ENCODE results near the gene C1QTNF4. TPM values are rescaled to one million over a fixed set of nuclear protein-coding genes. Genes with fewer than 3 reads are reported as not detected.
A peak's percentile ranks its signal among the peaks of the same experiment; 100 is the strongest.

Gene C1QTNF4
- total RNA-seq, 1 experiment from 2014 or later, result not detected

DNA sequence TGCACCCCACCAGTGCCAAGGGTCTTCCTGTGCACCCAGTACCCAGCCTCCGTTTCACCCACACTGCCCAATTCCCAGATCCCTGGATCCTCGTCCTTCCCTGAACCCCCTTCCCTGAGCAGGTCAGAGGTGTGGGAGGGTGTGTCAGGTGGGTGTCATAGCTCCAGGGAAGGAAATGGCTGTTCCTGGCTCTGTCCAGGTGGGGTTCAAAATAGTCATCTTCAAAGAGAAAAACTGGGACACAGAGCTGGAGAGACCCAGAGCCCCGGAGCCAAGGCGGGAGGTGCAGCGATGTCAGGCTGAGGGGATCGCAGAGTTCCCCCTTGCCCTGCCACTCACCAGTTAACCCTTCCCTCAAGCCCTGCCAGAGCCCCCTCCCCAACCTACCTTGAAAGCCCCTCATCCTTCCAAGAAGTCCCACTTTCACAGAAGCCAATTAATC, 698 bp downstream of the C1QTNF4 start:
- no peak for DNase-seq (ENCODE audit: low read depth)

DNA sequence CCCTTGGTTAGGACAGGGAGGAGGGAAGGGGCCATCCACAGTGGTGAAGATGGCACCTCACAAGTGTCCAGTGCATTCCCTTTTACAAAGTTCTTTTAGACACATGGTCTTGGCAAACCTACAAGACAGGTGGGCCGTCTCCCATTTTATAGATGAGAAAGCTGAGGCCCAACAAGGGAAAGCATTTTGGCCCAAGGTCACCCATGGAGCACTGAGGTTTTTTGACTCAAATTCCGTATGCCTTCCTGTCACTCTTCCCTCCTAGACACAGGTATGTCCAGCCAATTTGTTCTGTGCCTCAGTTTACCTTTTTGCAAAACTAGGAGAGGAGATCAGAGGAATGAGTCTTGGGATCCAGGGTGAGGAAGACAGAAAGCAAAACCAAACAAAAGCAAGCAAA, 1.2 kb downstream of the C1QTNF4 start:
- no peak for DNase-seq (ENCODE audit: low read depth)

DNA sequence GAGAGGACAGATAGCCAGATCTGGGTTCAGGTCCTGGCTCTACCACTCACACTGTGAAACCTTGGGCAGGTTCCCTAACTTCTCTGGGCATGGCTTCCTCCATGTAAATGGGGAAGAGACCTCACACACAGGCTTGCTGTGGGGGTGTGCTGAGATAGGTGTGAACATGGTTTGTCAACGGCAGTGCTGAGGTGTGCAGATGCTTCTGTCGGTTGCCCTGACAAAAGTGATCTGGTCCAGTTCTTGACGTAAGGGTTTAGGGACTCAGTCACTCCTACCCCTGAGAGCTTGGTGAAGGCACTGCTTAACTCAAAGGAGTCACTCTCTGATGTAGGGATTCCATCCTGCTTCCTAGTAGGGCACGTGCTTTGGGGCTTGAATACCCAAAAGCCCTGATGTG, 2.0 kb downstream of the C1QTNF4 start:
- no peak for DNase-seq (ENCODE audit: low read depth)

DNA sequence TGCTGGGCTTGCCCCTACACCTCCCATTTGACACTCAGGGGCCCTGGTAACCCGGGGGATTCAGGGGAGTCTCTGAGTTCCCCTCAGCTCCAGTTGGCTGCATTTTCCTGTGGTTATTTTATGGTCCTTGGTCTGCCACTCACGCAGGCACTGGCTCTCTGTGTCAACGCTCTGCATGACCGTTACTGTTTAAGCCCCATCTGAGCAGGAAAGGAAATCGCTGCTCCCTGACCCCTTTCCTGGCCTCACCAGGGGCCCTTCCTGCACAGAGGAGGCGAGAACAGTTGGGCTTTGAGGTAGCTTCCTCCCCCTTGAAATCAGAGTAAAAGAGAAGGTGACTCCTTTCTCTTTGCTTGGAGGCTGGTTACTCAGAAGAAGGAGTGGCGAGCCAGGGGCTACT, 2.4 kb downstream of the C1QTNF4 start:
- no peak for DNase-seq (ENCODE audit: low read depth)

DNA sequence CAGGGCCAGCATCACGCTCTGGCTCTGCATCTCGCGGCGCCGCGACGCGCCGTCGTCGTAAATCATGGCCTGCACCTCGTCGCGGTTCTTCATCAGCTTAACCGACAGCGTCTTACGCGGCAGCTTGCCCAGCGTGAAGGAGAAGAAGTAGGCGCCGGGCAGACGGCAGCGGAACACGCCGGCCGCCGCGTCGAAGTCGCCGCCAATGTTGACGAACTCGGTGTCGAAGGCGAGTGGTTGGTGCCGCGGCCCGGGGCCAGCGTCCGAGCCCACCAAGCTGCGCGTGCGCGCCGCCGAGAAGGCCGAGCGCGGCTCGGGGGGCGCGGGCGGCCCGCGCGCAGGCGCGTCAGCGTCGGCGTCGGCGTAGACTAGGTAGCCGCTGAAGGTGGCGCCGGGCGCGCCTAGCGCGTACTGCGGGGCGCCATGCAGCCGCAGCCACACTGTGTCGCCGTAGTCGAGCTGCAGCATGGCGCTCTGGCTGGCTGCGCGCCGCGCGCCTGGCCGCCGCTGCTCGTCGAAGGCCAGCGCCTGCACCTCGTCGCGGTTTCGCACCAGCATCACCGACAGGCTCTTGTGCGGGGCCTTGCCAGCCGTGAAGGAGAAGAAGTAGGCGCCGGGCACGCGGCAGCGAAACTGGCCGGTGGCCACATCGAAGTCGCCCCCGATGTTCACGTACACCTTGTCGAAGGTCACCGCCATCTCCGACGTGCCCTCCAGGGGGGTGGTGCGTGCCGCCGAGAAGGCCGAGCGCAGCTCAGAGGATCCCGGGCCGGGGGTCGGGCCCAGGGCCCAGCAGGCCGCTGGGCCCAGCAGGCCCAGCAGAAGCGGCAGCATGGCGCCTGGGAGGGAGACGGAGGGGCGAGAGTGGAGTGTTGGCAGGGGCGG, 4.0 kb downstream of the C1QTNF4 start:
- DNase-seq (ENCODE audit: low read depth), result no peak

DNA sequence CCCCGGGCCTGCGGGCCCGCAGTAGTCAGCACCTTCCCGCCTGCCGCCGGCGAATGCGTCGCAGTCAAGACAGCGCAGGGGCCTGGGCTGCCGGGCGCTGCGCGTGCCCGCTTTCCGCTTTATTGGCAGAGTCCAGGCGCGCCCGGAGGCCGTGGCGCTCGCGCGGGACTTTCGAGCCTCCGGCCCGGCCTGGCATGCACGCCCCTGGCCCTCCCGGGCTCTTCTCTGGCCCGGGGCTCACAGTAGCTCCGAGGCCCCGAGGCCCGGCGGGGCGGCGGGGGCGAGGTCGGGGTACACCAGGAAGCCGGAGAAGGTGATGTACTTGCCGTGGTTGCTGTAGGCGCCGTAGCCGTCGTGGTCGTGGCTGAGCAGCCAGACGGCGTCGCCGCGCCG, 4.6 kb downstream of the C1QTNF4 start:
- DNase-seq (ENCODE audit: low read depth), result no peak

DNA sequence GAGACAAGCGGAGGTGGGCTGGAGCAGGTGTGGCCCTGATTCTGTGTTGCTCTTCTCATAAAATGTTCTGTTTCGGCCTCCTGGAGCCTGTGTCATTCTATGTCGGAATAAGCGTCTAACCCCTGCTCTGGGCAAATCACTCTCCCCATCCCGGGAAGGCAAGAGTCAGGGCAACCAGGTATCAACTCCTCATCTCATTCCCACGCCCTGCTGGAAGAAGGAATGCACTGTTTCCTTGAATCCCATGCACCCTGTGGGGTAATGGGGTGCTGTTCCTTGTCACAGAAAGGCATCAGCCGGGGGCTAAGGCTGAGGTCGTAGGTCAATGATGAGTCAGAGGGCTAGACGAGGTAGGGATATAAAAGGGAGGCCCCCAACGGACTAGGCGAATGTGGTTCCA, 5.1 kb downstream of the C1QTNF4 start:
- no peak for DNase-seq (ENCODE audit: low read depth)

DNA sequence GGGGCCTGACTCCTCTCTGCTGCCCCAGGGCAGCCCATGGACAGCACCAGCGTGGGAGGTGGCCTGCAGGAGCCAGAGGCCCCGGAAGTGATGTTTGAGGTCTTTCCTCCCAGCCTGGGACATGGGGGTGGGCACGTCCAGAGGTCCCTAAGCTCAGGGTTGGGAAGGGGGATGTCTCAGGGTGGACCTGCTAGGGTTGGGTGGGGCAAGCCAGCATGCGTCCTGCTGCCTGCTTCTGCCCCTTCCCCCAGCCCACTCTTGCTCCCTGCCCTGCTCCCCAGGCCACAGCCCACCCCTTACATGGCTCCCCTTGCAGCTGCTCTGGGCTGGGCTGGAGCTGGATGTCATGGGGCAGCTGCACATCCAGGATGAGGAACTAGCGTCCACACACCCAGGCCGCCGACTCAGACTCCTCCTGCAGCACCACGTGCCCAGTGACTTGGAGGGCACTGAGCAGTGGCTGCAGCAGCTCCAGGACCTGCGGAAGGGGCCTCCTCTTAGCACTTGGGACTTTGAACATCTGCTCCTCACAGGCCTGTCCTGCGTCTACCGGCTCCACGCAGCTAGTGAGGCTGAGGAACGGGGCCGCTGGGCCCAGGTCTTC, 6.4 kb downstream of the C1QTNF4 start:
- DNase-seq (ENCODE audit: low read depth), result no peak

DNA sequence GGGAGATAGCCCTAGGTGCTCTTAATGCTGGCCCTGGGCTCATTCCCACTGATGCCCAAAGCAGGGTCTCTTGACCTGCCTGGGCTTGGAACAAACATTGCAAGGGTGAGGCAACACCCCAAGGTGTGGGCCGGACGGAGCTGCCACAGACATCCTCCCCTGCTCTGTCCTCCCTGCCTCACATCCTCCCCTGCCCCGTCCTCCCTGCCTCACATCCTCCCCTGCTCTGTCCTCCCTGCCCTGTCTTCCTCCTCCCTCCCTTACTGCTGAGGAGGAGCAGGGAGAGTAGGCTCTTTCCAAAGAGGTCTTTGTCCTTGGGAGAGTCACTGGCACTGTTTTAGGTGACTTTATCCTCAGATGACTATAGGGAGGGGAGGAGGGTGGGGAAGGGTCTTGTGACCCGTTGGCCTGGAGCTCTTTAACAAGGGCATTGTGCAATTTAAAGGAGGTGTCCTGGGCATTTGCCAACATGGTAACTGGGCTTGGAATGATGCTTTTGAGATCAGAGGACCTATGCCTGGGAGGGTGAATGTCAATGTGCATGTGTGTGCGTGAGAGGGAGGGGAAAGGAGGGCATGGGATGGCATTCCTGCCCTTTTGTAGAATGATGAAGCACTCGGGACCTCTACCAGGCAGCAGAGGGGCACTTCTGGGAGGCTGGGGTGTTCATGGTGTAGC, 7.0 kb downstream of the C1QTNF4 start:
- DNase-seq (ENCODE audit: low read depth), result no peak

DNA sequence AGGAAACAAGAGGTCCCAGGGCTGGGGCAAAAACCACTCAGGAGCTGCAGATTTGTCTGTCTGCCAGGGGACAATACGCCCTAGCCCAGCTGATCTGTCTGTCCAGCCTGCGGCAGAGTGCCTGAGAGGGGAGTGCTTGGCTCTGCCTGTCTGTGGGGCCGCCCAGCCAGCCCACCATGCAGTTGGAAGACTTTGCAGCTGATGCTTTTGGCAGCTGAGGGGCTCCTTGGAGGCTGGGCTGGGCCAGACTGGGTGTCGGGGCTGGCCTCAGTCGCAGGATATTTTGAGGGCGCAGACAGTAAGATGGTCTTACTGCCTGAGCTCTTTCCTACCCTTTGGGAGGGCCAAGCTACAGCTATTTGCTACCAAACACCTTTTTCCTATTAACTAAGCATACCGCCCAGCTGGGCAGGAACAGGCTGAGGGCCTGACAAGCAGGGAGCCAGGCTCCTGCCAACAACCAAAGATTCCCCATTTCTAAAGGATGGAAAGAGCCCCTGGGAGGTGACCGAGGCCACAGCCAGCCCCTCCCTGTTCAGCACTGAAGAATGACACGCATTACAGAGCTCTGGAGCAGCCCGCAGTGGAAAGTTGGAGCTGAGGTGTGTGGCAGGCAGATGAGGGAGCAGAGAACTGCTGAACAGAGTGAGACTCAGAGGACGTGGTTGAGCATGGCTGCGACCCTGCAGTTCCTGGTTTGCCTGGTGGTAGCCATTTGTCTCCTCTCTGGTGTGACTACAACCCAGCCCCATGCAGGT, 7.9 kb downstream of the C1QTNF4 start, which contains the start of gene FAM180B:
TSS of gene FAM180B (plus strand) at position 581 of the 758 bp plus-strand sequence. CDS start at position 672, 91 bp downstream.
- DNase-seq (ENCODE audit: low read depth), result no peak

DNA sequence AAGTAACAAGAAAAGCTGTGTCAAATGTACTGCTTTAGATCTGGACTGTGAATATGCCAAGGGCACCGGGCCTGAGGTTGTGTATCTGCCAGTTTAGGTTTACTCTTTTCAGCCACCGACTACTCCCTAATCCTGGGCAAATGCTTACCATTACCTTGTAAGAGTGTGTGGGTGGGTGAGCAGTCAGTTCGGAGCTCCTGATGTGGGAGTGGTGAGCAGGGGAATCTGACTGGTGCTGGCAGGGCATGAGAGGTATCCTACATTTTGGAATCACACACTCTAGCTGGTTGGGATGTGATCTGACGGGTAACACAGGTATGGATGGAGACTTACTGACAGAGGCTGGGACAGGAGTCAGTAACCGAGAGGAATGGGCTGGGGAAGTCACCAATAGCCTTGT, 10.4 kb downstream of the C1QTNF4 start:
- DNase-seq (ENCODE audit: low read depth), result no peak

DNA sequence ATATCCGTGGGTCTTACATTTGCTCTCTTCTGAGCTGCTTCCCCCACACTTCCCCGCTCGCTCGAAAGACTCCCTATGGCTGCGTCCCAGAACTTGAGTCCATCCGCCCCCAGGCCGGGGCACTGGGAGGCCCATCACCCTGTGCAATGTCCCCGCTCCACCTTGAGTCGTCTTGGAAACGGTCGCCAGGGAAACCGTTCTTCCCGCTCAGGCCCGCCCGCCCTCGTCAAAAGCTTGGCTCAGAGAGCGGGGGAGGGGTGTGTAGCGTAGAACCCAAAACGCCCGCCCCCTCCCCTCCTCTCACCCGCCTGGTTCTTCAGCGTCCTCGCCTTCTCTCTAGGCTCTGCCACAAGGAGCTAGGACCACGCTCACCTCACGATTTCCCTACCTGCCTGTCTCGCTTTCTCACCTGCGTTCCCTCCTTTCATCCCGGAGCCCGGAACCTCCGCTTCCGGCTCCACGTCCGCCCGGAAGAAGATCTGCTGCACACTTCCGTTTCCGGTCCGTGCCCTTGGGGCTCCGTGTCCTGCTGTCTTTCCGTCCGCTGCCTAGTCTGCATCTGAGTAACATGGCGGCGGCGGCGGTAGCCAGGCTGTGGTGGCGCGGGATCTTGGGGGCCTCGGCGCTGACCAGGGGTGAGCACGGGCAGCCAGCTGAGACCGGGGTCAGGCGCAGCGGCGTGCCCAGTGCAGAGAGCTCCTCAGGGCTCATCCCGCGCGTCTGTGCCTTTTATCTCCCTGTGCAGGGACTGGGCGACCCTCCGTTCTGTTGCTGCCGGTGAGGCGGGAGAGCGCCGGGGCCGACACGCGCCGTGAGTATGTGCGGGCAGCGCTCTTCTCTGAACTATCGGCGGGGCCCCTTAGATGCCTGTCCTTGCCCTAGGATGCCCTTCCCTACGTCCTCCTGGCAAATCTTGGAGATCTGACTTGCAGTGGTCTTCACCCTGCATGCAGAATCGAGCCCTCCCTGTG, 15.4 kb downstream of the C1QTNF4 start, which contains the start of the genes KBTBD4 and NDUFS3:
TSS of gene KBTBD4 (minus strand) at position 447 of the 971 bp plus-strand sequence. CDS start at position 428, 19 bp downstream.
TSS of gene NDUFS3 (plus strand) at position 551 of the 971 bp plus-strand sequence. CDS start at position 569, 18 bp downstream.
- DNase-seq (ENCODE audit: low read depth), result peak; percentile 83

DNA sequence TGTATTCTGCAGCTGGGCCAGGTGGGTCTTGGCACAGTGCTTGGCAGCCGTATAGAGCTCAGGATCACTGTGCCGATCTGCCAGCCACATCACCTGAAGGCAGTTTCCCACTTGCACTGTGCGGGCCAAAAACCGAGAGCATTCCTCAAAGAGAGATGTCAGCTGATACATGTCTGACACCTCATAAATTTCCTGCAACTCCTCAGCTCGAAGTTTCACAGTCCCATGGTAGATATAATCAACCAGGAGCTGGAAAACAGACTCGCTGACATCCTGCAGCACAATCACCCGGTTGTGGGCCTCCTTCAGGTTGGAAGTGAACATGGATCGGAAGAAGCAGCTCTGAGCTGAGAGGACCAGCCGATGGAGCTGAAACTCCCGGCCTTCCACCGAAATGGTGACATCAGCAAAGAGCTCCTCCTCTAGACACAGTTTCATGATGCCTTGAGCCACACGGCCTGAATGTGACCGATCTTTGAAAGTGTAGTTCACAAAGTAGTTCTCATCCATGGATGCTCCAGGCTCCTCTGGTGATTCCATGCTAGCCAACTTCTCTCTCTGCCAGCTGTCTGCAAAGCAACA, 16.7 kb downstream of the C1QTNF4 start:
- no peak for DNase-seq (ENCODE audit: low read depth)

DNA sequence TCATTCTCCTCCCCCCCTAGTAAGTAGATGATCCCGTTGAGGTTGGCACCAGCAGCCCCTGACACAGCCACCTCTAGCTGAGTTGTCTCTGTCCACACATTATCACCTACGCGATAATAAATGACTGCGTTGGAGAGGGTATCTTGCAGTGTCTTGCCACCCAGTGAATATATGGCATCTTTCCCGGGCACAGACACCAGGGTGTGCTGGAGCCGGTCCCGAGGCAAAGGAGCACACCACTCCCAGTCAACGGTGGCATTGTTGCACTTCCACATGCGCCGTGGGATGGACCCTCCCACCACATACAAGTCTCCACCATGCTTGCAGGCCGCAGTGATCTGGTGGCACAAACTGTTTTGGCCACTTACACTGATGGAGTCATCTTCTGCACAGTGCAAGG, 20.9 kb downstream of the C1QTNF4 start:
- no peak for DNase-seq (ENCODE audit: low read depth)

DNA sequence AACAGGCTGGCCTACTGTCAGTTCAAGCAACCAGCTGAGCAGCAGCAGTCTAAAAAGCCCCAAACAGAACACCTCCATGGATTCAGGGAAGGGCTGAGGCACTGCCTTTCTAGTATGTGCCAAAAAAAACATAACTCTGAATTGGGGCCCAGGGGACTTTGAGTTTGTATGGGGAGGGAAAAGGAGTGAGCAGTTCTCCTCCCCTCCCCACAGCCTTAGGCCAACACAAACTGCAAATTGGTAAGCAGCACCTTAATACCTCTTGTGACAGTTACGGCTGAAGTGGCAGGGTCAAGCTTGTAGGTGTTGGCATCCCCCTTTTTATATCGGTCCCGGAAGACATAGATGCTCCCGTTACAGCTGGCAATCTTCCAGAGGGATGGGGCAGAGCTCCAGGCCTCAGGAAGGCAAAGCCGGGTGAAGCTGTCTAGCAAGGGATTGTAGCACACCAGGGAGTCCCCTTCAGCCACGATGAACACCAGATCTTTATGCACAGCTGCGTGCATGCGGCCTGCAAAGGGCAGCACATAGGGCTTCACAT, 21.4 kb downstream of the C1QTNF4 start:
- no peak for DNase-seq (ENCODE audit: low read depth)

DNA sequence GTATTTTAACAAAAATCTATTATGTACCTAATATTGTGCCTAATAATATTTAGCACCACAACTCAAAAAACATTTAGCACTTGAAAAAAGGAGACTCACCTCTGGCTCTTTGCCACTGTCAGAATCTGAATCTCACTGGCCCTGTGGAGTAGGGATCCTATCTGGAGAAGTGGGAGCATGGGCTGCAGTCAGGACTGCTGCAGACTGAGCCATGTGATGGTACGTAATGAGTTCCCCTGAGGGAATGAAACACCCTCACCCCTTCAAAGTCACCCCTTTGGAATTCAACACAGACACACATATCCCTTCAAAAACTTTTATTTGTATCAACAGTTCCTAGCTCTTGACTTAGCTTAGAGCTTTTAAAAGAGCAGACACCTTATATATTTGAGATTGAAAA, 22.3 kb downstream of the C1QTNF4 start:
- peak; percentile 40 for DNase-seq (ENCODE audit: low read depth)

DNA sequence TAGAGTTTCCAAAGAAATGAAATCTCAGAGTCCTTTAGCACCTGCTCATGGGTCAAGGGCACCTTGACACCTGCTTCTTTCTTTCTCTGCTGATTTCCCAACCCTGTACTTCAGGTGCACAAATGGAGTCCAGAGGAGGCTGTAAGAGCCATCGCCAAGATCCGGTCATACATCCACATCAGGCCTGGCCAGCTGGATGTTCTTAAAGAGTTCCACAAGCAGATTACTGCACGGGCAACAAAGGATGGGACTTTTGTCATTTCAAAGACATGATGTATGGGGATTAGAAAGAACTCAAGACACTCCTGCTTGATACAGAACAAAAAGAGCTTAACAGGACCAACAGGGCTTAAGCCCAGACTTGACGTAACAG, 22.9 kb downstream of the C1QTNF4 start:
- DNase-seq (ENCODE audit: low read depth), result no peak

DNA sequence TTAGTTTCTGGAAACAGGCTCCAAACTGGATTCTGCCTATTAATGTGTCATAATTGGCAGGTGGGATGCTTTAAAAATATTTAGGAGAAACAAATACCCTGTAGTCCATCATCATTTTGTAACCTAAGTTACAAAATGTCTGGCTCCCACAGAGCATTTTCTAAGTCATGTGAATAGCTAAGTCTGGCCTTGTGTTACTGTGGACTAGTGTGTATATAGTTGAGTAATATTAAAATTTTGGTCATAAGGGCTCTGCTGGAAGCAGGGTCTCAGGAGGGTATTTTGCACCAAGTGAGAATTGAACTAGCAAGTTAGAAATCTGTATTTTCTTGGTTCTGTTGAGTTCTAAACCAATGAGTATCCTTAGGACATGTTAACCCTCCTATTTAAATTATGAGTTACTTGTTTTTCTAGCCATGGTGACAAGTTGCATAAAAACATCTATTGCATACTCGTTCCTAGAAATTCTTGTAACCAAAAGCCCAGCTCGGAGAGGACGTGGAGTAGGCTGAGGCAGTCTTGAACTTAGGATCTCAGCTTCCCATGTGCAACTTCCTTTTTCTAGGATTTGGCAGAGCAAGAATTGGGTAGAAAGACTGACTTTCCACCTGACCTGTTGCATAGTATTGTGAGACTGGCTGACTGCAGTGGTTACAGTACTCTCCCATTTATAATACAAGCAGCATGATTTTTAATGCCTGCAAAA, 23.4 kb downstream of the C1QTNF4 start:
- no peak for DNase-seq (ENCODE audit: low read depth)

DNA sequence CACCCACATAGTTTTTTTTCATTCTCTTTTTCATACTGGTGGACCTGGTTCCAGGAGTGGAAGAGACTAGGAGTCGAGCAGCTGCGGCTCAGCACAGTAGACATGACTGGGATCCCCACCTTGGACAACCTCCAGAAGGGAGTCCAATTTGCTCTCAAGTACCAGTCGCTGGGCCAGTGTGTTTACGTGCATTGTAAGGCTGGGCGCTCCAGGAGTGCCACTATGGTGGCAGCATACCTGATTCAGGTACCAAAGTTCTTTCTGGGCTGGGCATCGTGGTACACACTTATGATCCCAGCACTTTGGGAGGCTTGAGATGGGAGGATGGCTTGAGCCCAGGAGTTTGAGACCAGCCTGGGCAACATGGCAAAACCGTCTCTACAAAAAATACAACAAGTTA, 24.6 kb downstream of the C1QTNF4 start:
- DNase-seq (ENCODE audit: low read depth), result no peak
